ENCODE data around the gene DSTN.

The DSTN gene

GRCh38 chr20:17653835-17654648 lies 84.2 kb downstream of the DSTN start:
- Histone ChIP-seq H3K27me3 (ENCODE audit: insufficient read depth, low read length) (no peaks in the 10 kb centered on the region), H3K9ac (ENCODE audit: low read length) (no peak overlapping the region), H3K79me2 (ENCODE audit: insufficient read depth, low read length) (no peaks in the 10 kb centered on the region), H3F3A (ENCODE audit: insufficient read depth, low read length) (no peaks in the 10 kb centered on the region), H3K4me3 (ENCODE audit: low read depth, low read length, poor library complexity, severe bottlenecking) (no peak overlapping the region), H2AFZ (ENCODE audit: low read length) (no peak overlapping the region), H3K27ac (ENCODE audit: low read depth, low read length, poor library complexity, severe bottlenecking) (no peak overlapping the region), H3K9me3 (ENCODE audit: low read length) (no peaks in the 10 kb centered on the region), H3K4me2 (ENCODE audit: low read length) (no peak overlapping the region), H3K4me1 (ENCODE audit: insufficient read depth, low read length, severe bottlenecking) (peaks cover 48% of the 10 kb centered on the region), H4K20me1 (ENCODE audit: insufficient read depth, low read length) (no peaks in the 10 kb centered on the region), H3K36me3 (ENCODE audit: insufficient read depth, low read length) (peaks cover 43% of the 10 kb centered on the region), H3K9me2 (ENCODE audit: low read depth, low read length) (no peaks in the 10 kb centered on the region)
- TF ChIP-seq CTCF (IDR thresholded peaks at IDR 0.05; ENCODE audit: low read length) (no peak), EZH2 (IDR thresholded peaks at IDR 0.05; ENCODE audit: borderline replicate concordance, low read length) (no peak)

- no peak overlapping the region for H3K4me3 ChIP-seq (ENCODE audit: low read depth, low read length, poor library complexity, severe bottlenecking)
- no peaks in the 10 kb centered on the region for H3K9me2 ChIP-seq (ENCODE audit: low read depth, low read length)
- H3K79me2 ChIP-seq (ENCODE audit: insufficient read depth, low read length): no peaks in the 10 kb centered on the region
- no peak overlapping the region for H3K27ac ChIP-seq (ENCODE audit: low read depth, low read length, poor library complexity, severe bottlenecking)
- H3K4me1 ChIP-seq (ENCODE audit: insufficient read depth, low read length, severe bottlenecking): peaks cover 41% of the 10 kb centered on the region
- no peak overlapping the region for H3K4me2 ChIP-seq (ENCODE audit: low read length)
- H3K27me3 ChIP-seq (ENCODE audit: insufficient read depth, low read length): no peaks in the 10 kb centered on the region
- no peak overlapping the region for H3K9ac ChIP-seq (ENCODE audit: low read length)
- no peak overlapping the region for H2AFZ ChIP-seq (ENCODE audit: low read length)
- no peaks in the 10 kb centered on the region for H4K20me1 ChIP-seq (ENCODE audit: insufficient read depth, low read length)
- H3K36me3 ChIP-seq (ENCODE audit: insufficient read depth, low read length): peaks cover 46% of the 10 kb centered on the region
- TF ChIP-seq EZH2 (IDR thresholded peaks at IDR 0.05; ENCODE audit: borderline replicate concordance, low read length) (no peak), CTCF (IDR thresholded peaks at IDR 0.05; ENCODE audit: low read length) (peak; percentile 65)
- H3F3A ChIP-seq (ENCODE audit: insufficient read depth, low read length): no peaks in the 10 kb centered on the region
- no peaks in the 10 kb centered on the region for H3K9me3 ChIP-seq (ENCODE audit: low read length)
Observed at GRCh38 chr20:17654649-17655285, 84.9 kb downstream of the DSTN start.

- H3K9me3 ChIP-seq (ENCODE audit: low read length): no peaks in the 10 kb centered on the region
- no peaks in the 10 kb centered on the region for H3K79me2 ChIP-seq (ENCODE audit: insufficient read depth, low read length)
- no peak overlapping the region for H3K4me3 ChIP-seq (ENCODE audit: low read depth, low read length, poor library complexity, severe bottlenecking)
- no peaks in the 10 kb centered on the region for H3K27me3 ChIP-seq (ENCODE audit: insufficient read depth, low read length)
- no peak overlapping the region for H3K4me2 ChIP-seq (ENCODE audit: low read length)
- no peaks in the 10 kb centered on the region for H3K9me2 ChIP-seq (ENCODE audit: low read depth, low read length)
- no peaks in the 10 kb centered on the region for H3F3A ChIP-seq (ENCODE audit: insufficient read depth, low read length)
- no peak overlapping the region for H3K9ac ChIP-seq (ENCODE audit: low read length)
- peaks cover 36% of the 10 kb centered on the region for H3K4me1 ChIP-seq (ENCODE audit: insufficient read depth, low read length, severe bottlenecking)
- H2AFZ ChIP-seq (ENCODE audit: low read length): no peak overlapping the region
- TF ChIP-seq CTCF (IDR thresholded peaks at IDR 0.05; ENCODE audit: low read length): no peak
- TF ChIP-seq EZH2 (IDR thresholded peaks at IDR 0.05; ENCODE audit: borderline replicate concordance, low read length): no peak
- H3K27ac ChIP-seq (ENCODE audit: low read depth, low read length, poor library complexity, severe bottlenecking): no peak overlapping the region
- H4K20me1 ChIP-seq (ENCODE audit: insufficient read depth, low read length): no peaks in the 10 kb centered on the region
- peaks cover 47% of the 10 kb centered on the region for H3K36me3 ChIP-seq (ENCODE audit: insufficient read depth, low read length)
Observed at GRCh38 chr20:17655286-17655651, 85.4 kb downstream of the DSTN start.
